ENCODE data around the gene HECTD4. TPM values are rescaled to one million over a fixed set of nuclear protein-coding genes. Genes with fewer than 3 reads are reported as not detected.

The HECTD4 gene
- total and polyA plus RNA-seq, 11 donors = 6.3 to 30.7 (median 23.1) TPM

DNA sequence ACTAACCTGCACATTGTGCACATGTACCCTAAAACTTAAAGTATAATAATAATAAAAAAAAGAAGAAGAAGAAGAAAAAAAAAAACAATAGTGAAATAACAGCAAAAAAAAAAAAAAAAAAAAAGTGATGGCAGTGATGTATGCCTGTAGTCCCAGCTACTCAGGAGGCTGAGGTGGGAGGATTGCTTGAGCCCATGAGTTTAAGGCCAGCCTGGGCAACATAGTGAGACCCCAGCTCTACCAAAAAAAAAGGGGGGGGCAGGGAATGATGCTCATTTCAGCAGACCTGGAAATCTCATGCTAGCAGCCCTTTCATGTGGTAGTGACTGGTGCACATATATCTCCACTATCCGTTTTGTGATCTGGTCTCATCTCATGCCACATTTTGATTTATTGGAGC is 236.1 kb downstream of the HECTD4 start:
- no peaks in the 10 kb centered on the region for H3K27me3 ChIP-seq
- DNase-seq = no peak
- intact Hi-C loops (cut with DNase I) = no loop called here
- TF ChIP-seq CTCF (IDR thresholded peaks at IDR 0.05) (no peak), POLR2A (IDR thresholded peaks at IDR 0.05) (no peak)
- no peak overlapping the region for H3K4me3 ChIP-seq
- peaks cover 0 to 9% (median 0%) of the 10 kb centered on the region in 12 donors for H3K4me1 ChIP-seq
- H3K36me3 ChIP-seq = peaks cover 6 to 100% (median 97%) of the 10 kb centered on the region in 9 donors
- H3K9me3 ChIP-seq = no peaks in the 10 kb centered on the region
- H3K27ac ChIP-seq = no peak overlapping the region
- WGBS, 4 donors = 92 to 96% (median 94%) methylated on average over 1 of the region's 1 CpG
- no peak for ATAC-seq

- intact Hi-C loops (cut with DNase I) = no loop called here
- H3K4me1 ChIP-seq = no peaks in the 10 kb centered on the region
- no peak for TF ChIP-seq CTCF (IDR thresholded peaks at IDR 0.05)
- TF ChIP-seq POLR2A (IDR thresholded peaks at IDR 0.05) = no peak
- H3K27me3 ChIP-seq = no peaks in the 10 kb centered on the region
- WGBS, 4 donors = 88 to 92% (median 91%) methylated on average over 5 of the region's 5 CpGs
- no peak for ATAC-seq
- H3K4me3 ChIP-seq = no peak overlapping the region
- peaks cover 0 to 100% (median 100%) of the 10 kb centered on the region in 9 donors for H3K36me3 ChIP-seq
- H3K9me3 ChIP-seq = no peaks in the 10 kb centered on the region
- H3K27ac ChIP-seq = peak overlapping the region in 1 of 12 donors; percentile 21
- no peak for DNase-seq
Observed at GRCh38 chr12:112140728-112141127, 241.5 kb downstream of the HECTD4 start.

GRCh38 chr12:112134731-112135130 is 247.5 kb downstream of the HECTD4 start:
- ATAC-seq = no peak
- intact Hi-C loops (cut with DNase I) = no loop called here

DNA sequence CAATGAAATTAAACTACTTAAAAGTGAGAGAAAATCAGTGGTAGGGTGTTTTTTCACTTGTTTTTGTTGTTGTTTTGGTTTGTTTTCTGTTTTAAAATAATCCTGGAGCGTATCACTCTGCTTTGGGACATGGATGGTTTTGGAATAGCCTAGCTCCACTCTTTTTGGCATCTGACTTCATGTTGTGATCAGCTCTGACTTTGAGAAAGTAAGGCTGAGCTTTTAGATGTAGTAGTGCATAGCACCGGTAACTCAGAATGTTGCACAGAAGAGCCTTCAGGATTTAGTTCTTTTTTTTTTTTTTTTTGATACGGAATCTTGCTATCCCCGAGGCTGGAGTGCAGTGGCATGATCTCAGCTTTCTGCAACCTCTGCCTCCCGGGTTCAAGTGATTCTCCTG is 248.8 kb downstream of the HECTD4 start:
- Histone ChIP-seq H3K9me3 (no peaks in the 10 kb centered on the region), H3K4me3 (no peak overlapping the region), H3K27me3 (no peaks in the 10 kb centered on the region), H3K36me3 (peaks cover 0 to 69% (median 46%) of the 10 kb centered on the region in 9 donors), H3K4me1 (peaks cover 2 to 51% (median 35%) of the 10 kb centered on the region in 12 donors), H3K27ac (peak overlapping the region in 4 of 12 donors; percentile 9 to 47 (median 30))
- whole genome bisulfite sequencing, 4 donors = 88 to 95% (median 91%) methylated on average over 5 of the region's 5 CpGs
- TF ChIP-seq POLR2A (IDR thresholded peaks at IDR 0.05) (no peak), CTCF (IDR thresholded peaks at IDR 0.05) (no peak)
- intact Hi-C loops (cut with DNase I) = no loop called here
- no peak for DNase-seq
- peak in 3 of 4 donors; percentile 23 to 59 (median 51) for ATAC-seq

More at GRCh38 chr12:112134731-112135130, 247.5 kb downstream of the HECTD4 start:
- Histone ChIP-seq H3K4me3 (no peak overlapping the region), H3K9me3 (no peaks in the 10 kb centered on the region), H3K4me1 (peaks cover 0 to 38% (median 26%) of the 10 kb centered on the region in 12 donors), H3K27me3 (no peaks in the 10 kb centered on the region), H3K27ac (no peak overlapping the region), H3K36me3 (peaks cover 0 to 82% (median 59%) of the 10 kb centered on the region in 9 donors)
- no peak for TF ChIP-seq POLR2A (IDR thresholded peaks at IDR 0.05)
- TF ChIP-seq CTCF (IDR thresholded peaks at IDR 0.05) = no peak
- 91 to 96% (median 92%) methylated on average over 3 of the region's 3 CpGs for WGBS, 4 donors
- DNase-seq = no peak
